DMS153 treated with DMSO at 0.1 percent for 48 hours (cell line): Measurements from ENCODE around the gene ADAMTS17.

Source experiments
- DNase-seq: peaks from one replicate; lab custom pipeline; 2025; ENCODE audit not compliant: unreplicated experiment; lab: John Stamatoyannopoulos, UW

Gene ADAMTS17

GRCh38 chr15:99962006-99962561 is 379.7 kb downstream of the ADAMTS17 start:
- DNase-seq, result no peak

GRCh38 chr15:99961011-99961441 is 380.7 kb downstream of the ADAMTS17 start:
- no peak for DNase-seq

- DNase-seq, result no peak
Observed at GRCh38 chr15:99959326-99959725, 382.4 kb downstream of the ADAMTS17 start.

- no peak for DNase-seq
Observed at GRCh38 chr15:99958426-99959097, 383.2 kb downstream of the ADAMTS17 start.

- no peak for DNase-seq
Observed at GRCh38 chr15:99957642-99958013, 384.1 kb downstream of the ADAMTS17 start.

- no peak for DNase-seq
Observed at GRCh38 chr15:99956820-99957641, 384.7 kb downstream of the ADAMTS17 start.

- DNase-seq, result no peak
Observed at GRCh38 chr15:99956022-99956775, 385.6 kb downstream of the ADAMTS17 start.

GRCh38 chr15:99955532-99955931 is 386.2 kb downstream of the ADAMTS17 start:
- DNase-seq, result no peak

- no peak for DNase-seq
Observed at GRCh38 chr15:99955181-99955525, 386.6 kb downstream of the ADAMTS17 start.

- no peak for DNase-seq
Observed at GRCh38 chr15:99954361-99955180, 387.2 kb downstream of the ADAMTS17 start.

- DNase-seq, result no peak
Observed at GRCh38 chr15:99953886-99954285, 387.9 kb downstream of the ADAMTS17 start.

- DNase-seq, result no peak
Observed at GRCh38 chr15:99951511-99951910, 390.3 kb downstream of the ADAMTS17 start.

- no peak for DNase-seq
Observed at GRCh38 chr15:99944131-99944530, 397.6 kb downstream of the ADAMTS17 start.

GRCh38 chr15:99943466-99943865 is 398.3 kb downstream of the ADAMTS17 start:
- no peak for DNase-seq

- no peak for DNase-seq
Observed at GRCh38 chr15:99932676-99933402, 408.9 kb downstream of the ADAMTS17 start.

- DNase-seq, result no peak
Observed at GRCh38 chr15:99931703-99932603, 409.8 kb downstream of the ADAMTS17 start.

- no peak for DNase-seq
Observed at GRCh38 chr15:99930696-99931095, 411.1 kb downstream of the ADAMTS17 start.

GRCh38 chr15:99929266-99929665 is 412.5 kb downstream of the ADAMTS17 start:
- DNase-seq, result no peak

- no peak for DNase-seq
Observed at GRCh38 chr15:99928429-99928981, 413.3 kb downstream of the ADAMTS17 start.
